Type B pancreatic cell (in vitro differentiated cells): ENCODE measurements around the gene BCAN. TPM values are rescaled to one million over a fixed set of nuclear protein-coding genes. Genes with fewer than 3 reads are reported as not detected.

Experiments used
- DNase-seq: peaks from one replicate; pipeline ENCODE4 v3.0.0; 2021; ENCODE audit warnings: mixed read lengths; ENCODE audit not compliant: unreplicated experiment; ENCODE audit errors: extremely low spot score
- H3K27ac Mint-ChIP-seq: 2 replicates; pipeline ENCODE4 v1.8.0; 2021; ENCODE audit warnings: mild to moderate bottlenecking, mixed read lengths
- H3K27me3 Mint-ChIP-seq: 2 replicates; pipeline ENCODE4 v1.8.0; 2021; ENCODE audit warnings: mixed read lengths
- H3K36me3 Mint-ChIP-seq: 2 replicates; pipeline ENCODE4 v1.8.0; 2021; ENCODE audit warnings: mixed read lengths
- H3K4me1 Mint-ChIP-seq: one replicate; pipeline ENCODE4 v1.8.0; 2021; ENCODE audit warnings: mixed read lengths; ENCODE audit not compliant: unreplicated experiment
- H3K4me3 Mint-ChIP-seq: 2 replicates; pipeline ENCODE4 v1.8.0; 2021; ENCODE audit warnings: mild to moderate bottlenecking, mixed read lengths
- H3K9me3 Mint-ChIP-seq: 2 replicates; pipeline ENCODE4 v1.8.0; 2021; ENCODE audit warnings: mixed read lengths
- CTCF ChIP-seq: fragments of 200-600 bp; sonication (generic); conservative IDR thresholded peaks from 2 replicates; pipeline ENCODE4 v1.5.0; 2021; ENCODE audit warnings: antibody characterized with exemption, mild to moderate bottlenecking
- total RNA-seq: library from RNA; stranded (reverse); gene quantifications from 2 replicates; pipeline ENCODE4 v1.2.1, GENCODE V29; 2021; ENCODE audit warnings: low replicate concordance

The BCAN gene
- total RNA-seq, 1 donor from 2014 or later: 12.6 TPM

- Mint-ChIP-seq H3K27ac (no peak overlapping the region), H3K36me3 (no peaks in the 10 kb centered on the region), H3K27me3 (peaks cover 95% of the 10 kb centered on the region), H3K4me3 (no peak overlapping the region), H3K4me1 (peaks cover 6% of the 10 kb centered on the region), H3K9me3 (peaks cover 5% of the 10 kb centered on the region)
- no peak for DNase-seq
- TF ChIP-seq CTCF: no peak
These were observed 10.4 kb downstream of the BCAN start for GRCh38 chr1:156652131-156652991.

GRCh38 chr1:156652992-156653355, 11.1 kb downstream of the BCAN start:
- no peak for TF ChIP-seq CTCF
- Mint-ChIP-seq H3K9me3 (peaks cover 5% of the 10 kb centered on the region), H3K4me3 (no peak overlapping the region), H3K36me3 (no peaks in the 10 kb centered on the region), H3K4me1 (peaks cover 8% of the 10 kb centered on the region), H3K27me3 (peaks cover 95% of the 10 kb centered on the region), H3K27ac (no peak overlapping the region)
- no peak for DNase-seq

GRCh38 chr1:156654700-156655099, 12.8 kb downstream of the BCAN start:
- no peak for TF ChIP-seq CTCF

GRCh38 chr1:156655151-156655903, 13.4 kb downstream of the BCAN start:
- DNase-seq: no peak
- Mint-ChIP-seq H3K4me3 (no peak overlapping the region), H3K9me3 (peaks cover 5% of the 10 kb centered on the region), H3K4me1 (peaks cover 18% of the 10 kb centered on the region), H3K27ac (no peak overlapping the region), H3K36me3 (no peaks in the 10 kb centered on the region), H3K27me3 (peaks cover 90% of the 10 kb centered on the region)
- TF ChIP-seq CTCF: no peak

More at GRCh38 chr1:156654700-156655099, 12.8 kb downstream of the BCAN start:
- peaks cover 5% of the 10 kb centered on the region for H3K9me3 Mint-ChIP-seq
- no peaks in the 10 kb centered on the region for H3K36me3 Mint-ChIP-seq
- DNase-seq: no peak
- peaks cover 92% of the 10 kb centered on the region for H3K27me3 Mint-ChIP-seq
- no peak overlapping the region for H3K27ac Mint-ChIP-seq
- no peak overlapping the region for H3K4me3 Mint-ChIP-seq
- H3K4me1 Mint-ChIP-seq: peaks cover 13% of the 10 kb centered on the region

- no peak for DNase-seq
- no peak overlapping the region for H3K4me3 Mint-ChIP-seq
- no peak overlapping the region for H3K27ac Mint-ChIP-seq
- peaks cover 25% of the 10 kb centered on the region for H3K4me1 Mint-ChIP-seq
- H3K27me3 Mint-ChIP-seq: peaks cover 85% of the 10 kb centered on the region
- TF ChIP-seq CTCF: no peak
- no peaks in the 10 kb centered on the region for H3K36me3 Mint-ChIP-seq
- H3K9me3 Mint-ChIP-seq: peaks cover 5% of the 10 kb centered on the region
These were observed 14.1 kb downstream of the BCAN start for GRCh38 chr1:156655904-156656516.
